Ishikawa (cell line): ENCODE measurements around the gene SCFD2.

Experiments used
- CEBPB ChIP-seq: IDR thresholded peaks from 2 replicates; pipeline ENCODE4 v1.6.1; 2012
- CREB1 ChIP-seq: IDR thresholded peaks from 2 replicates; pipeline ENCODE4 v1.6.1; 2012; ENCODE audit warnings: low read depth
- EGR1 ChIP-seq: IDR thresholded peaks from 2 replicates; pipeline ENCODE4 v1.6.1; 2012
- EP300 ChIP-seq: IDR thresholded peaks from 2 replicates; pipeline ENCODE4 v1.6.1; 2012; ENCODE audit warnings: borderline replicate concordance
- FOXM1 ChIP-seq: IDR thresholded peaks from 2 replicates; pipeline ENCODE4 v1.6.1; 2012; ENCODE audit warnings: low read depth, borderline replicate concordance
- NFIC ChIP-seq: IDR thresholded peaks from 2 replicates; pipeline ENCODE4 v1.6.1; 2012
- RAD21 ChIP-seq: IDR thresholded peaks from 2 replicates; pipeline ENCODE4 v1.6.1; 2012; ENCODE audit warnings: low read depth
- TAF1 ChIP-seq: IDR thresholded peaks from 2 replicates; pipeline ENCODE4 v1.6.1; 2012; ENCODE audit warnings: low read depth, mild to moderate bottlenecking
- TCF12 ChIP-seq: IDR thresholded peaks from 2 replicates; pipeline ENCODE4 v1.6.1; 2012; ENCODE audit warnings: low read depth
- TEAD4 ChIP-seq: IDR thresholded peaks from 2 replicates; pipeline ENCODE4 v1.6.1; 2012
- YY1 ChIP-seq: IDR thresholded peaks from 2 replicates; pipeline ENCODE4 v1.6.1; 2012; ENCODE audit warnings: low read depth
- ZBTB7A ChIP-seq: IDR thresholded peaks from 2 replicates; pipeline ENCODE4 v1.6.1; 2012; ENCODE audit warnings: low read depth
- TF ChIP-seq, protein P1 (sequence below): IDR thresholded peaks from 2 replicates; pipeline ENCODE4 v1.6.1; 2012; ENCODE audit warnings: low read depth, mild to moderate bottlenecking
- TF ChIP-seq, protein P2 (sequence below): IDR thresholded peaks from 2 replicates; pipeline ENCODE4 v1.6.1; 2012
- TF ChIP-seq, protein P3 (sequence below): IDR thresholded peaks from 2 replicates; pipeline ENCODE4 v1.6.1; 2012

Gene SCFD2

DNA sequence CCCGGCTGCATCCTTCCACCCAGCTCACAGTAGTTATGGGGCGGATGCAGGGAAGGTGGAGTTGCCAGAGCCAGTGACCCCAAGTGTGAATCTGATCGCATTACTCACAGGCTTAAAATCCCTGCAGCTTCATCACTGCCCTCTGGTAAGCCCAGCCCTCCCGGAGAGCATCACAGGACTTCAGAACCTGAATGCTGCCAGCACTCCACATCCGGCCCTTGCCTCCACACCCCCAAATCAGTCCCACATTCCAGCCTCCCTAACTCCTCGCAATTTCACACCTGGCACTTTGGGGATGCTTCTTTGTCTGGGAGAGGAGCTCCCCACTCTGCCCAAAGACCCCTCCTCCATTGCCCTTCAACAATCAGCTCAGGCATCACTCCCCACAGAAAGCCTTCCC is 488.2 kb downstream of the SCFD2 start:
- TF ChIP-seq TEAD4 (no peak), CREB1 (no peak), RAD21 (no peak), YY1 (no peak), ZBTB7A (no peak), NFIC (no peak), TCF12 (no peak), EP300 (no peak), FOXM1 (no peak), EGR1 (no peak), TAF1 (no peak), CEBPB (no peak)
- TF ChIP-seq, protein P1, sequence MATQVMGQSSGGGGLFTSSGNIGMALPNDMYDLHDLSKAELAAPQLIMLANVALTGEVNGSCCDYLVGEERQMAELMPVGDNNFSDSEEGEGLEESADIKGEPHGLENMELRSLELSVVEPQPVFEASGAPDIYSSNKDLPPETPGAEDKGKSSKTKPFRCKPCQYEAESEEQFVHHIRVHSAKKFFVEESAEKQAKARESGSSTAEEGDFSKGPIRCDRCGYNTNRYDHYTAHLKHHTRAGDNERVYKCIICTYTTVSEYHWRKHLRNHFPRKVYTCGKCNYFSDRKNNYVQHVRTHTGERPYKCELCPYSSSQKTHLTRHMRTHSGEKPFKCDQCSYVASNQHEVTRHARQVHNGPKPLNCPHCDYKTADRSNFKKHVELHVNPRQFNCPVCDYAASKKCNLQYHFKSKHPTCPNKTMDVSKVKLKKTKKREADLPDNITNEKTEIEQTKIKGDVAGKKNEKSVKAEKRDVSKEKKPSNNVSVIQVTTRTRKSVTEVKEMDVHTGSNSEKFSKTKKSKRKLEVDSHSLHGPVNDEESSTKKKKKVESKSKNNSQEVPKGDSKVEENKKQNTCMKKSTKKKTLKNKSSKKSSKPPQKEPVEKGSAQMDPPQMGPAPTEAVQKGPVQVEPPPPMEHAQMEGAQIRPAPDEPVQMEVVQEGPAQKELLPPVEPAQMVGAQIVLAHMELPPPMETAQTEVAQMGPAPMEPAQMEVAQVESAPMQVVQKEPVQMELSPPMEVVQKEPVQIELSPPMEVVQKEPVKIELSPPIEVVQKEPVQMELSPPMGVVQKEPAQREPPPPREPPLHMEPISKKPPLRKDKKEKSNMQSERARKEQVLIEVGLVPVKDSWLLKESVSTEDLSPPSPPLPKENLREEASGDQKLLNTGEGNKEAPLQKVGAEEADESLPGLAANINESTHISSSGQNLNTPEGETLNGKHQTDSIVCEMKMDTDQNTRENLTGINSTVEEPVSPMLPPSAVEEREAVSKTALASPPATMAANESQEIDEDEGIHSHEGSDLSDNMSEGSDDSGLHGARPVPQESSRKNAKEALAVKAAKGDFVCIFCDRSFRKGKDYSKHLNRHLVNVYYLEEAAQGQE, result no peak
- TF ChIP-seq, protein P2, sequence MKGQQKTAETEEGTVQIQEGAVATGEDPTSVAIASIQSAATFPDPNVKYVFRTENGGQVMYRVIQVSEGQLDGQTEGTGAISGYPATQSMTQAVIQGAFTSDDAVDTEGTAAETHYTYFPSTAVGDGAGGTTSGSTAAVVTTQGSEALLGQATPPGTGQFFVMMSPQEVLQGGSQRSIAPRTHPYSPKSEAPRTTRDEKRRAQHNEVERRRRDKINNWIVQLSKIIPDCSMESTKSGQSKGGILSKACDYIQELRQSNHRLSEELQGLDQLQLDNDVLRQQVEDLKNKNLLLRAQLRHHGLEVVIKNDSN, result no peak
- TF ChIP-seq, protein P3, sequence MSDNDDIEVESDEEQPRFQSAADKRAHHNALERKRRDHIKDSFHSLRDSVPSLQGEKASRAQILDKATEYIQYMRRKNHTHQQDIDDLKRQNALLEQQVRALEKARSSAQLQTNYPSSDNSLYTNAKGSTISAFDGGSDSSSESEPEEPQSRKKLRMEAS, result no peak

DNA sequence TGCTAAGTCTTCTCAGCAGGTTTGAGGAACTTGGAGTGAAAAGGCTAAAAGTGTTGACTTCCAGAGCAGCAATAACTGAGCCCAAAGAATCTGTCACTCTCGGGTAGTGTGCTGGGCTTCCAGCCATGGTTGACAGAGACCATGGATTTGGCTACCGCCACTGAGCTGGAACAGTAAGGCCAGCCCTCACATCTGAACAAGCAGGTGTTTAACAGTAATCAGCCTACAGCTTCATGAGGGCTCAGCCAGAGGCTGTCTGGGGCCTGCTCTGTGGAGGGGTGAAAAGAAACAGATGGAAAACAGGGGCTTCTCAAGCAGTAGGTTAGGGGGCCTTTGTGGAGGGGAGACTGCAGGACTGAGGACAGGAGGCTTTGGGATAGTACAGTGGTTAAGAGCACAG is 488.8 kb downstream of the SCFD2 start:
- TF ChIP-seq FOXM1 (no peak), TEAD4 (no peak), TAF1 (no peak), NFIC (no peak), RAD21 (no peak), TCF12 (no peak), YY1 (no peak), EGR1 (no peak), CREB1 (no peak), EP300 (no peak), ZBTB7A (no peak), CEBPB (no peak)
- TF ChIP-seq, protein P1, result no peak
- TF ChIP-seq, protein P3, result no peak
- TF ChIP-seq, protein P2, result no peak

DNA sequence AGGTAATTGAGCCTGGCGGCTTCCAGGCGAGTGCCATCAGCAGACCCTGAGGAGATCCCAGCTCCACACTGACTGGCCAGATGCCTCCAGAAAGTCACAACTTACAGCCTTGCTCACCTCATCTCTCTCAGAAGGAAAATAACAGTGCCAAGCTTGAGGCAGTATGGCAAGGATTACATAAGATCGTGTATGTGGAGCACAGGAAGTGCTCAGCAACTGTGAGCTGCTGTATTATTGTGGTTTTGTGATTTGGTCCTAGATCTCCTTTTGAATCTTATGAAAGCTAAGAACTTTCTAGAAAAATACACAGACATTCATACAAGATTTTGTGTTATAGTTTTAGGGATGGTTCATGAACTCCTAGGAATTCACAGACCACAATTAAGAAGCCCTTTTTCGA is 489.8 kb downstream of the SCFD2 start:
- TF ChIP-seq CREB1 (no peak), YY1 (no peak), EGR1 (no peak), FOXM1 (no peak), NFIC (no peak), ZBTB7A (no peak), TAF1 (no peak), TEAD4 (no peak), TCF12 (no peak), RAD21 (no peak), CEBPB (no peak), EP300 (no peak)
- TF ChIP-seq, protein P1, result no peak
- TF ChIP-seq, protein P3, result no peak
- TF ChIP-seq, protein P2, result no peak

DNA sequence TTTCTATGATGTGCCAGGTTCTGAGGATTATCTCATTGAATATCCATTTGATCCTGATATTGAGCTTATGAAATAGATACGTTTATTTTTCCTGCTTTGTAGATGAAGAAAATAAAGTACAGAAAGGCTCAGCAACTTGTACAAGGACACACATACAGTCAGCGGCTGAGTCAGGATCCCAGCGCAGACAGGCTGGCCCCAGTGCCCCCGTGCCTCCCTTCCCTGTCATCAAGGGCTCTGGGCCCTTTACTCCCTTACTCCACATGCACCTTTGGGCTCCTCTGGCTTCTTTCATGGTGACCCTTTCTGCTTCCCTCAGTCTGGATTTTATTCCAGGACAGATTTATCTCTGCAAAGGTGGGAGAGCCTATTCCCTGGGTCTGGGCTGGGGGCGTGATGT is 490.9 kb downstream of the SCFD2 start:
- TF ChIP-seq ZBTB7A (no peak), CEBPB (no peak), YY1 (no peak), CREB1 (no peak)
- TF ChIP-seq, protein P1, result no peak
